SK-N-SH treated with all-trans-retinoic acid at 6 μM for 48 hours (cell line): ENCODE data around the gene NFASC.

Source experiments
- ARNTL ChIP-seq: fragments of 450-650 bp; formaldehyde crosslinking; IDR thresholded peaks from 2 replicates; pipeline ENCODE4 v1.5.0; 2020; ENCODE audit warnings: low read depth, mild to moderate bottlenecking, moderate library complexity, borderline replicate concordance
- CSRNP3 ChIP-seq: fragments of 250-450 bp; sonication (Bioruptor Pico); IDR thresholded peaks from 2 replicates; pipeline ENCODE4 v1.5.1; 2021; ENCODE audit warnings: mild to moderate bottlenecking, moderate library complexity
- PATZ1 ChIP-seq: fragments of 250-450 bp; sonication (Bioruptor Pico); IDR thresholded peaks from 2 replicates; pipeline ENCODE4 v1.8.0; 2020; ENCODE audit warnings: mild to moderate bottlenecking, moderate library complexity, borderline replicate concordance
- POU6F1 ChIP-seq: fragments of 250-450 bp; sonication (Bioruptor Pico); IDR thresholded peaks from 2 replicates; pipeline ENCODE4 v1.8.0; 2021; ENCODE audit warnings: low read depth, mild to moderate bottlenecking, moderate library complexity, borderline replicate concordance
- ZC3H10 ChIP-seq: fragments of 250-450 bp; sonication (Bioruptor Pico); IDR thresholded peaks from 2 replicates; pipeline ENCODE4 v1.5.1; 2021; ENCODE audit warnings: mild to moderate bottlenecking, moderate library complexity

- no peak for TF ChIP-seq ZC3H10 (CRISPR knock-in tag)
- no peak for TF ChIP-seq PATZ1 (CRISPR knock-in tag)
- TF ChIP-seq ARNTL (CRISPR knock-in tag): no peak
- no peak for TF ChIP-seq CSRNP3 (CRISPR knock-in tag)
- TF ChIP-seq POU6F1: no peak
Measured at GRCh38 chr1:204835737-204836136, 34.9 kb upstream of the NFASC start.
